Smooth muscle cell (in vitro differentiated cells): ENCODE data around the gene GGCX. TPM values are rescaled to one million over a fixed set of nuclear protein-coding genes. Genes with fewer than 3 reads are reported as not detected.

Source experiments
- DNase-seq: peaks from one replicate; lab custom pipeline; 2025; ENCODE audit not compliant: unreplicated experiment; lab: John Stamatoyannopoulos, UW
- H2AFZ ChIP-seq: fragments of 200-600 bp; sonication (generic); 2 replicates; pipeline ENCODE4 v1.6.0; 2016; ENCODE audit warnings: antibody characterized with exemption, low read depth, mild to moderate bottlenecking
- H3F3A ChIP-seq: fragments of 200-600 bp; sonication (generic); 2 replicates; pipeline ENCODE4 v1.6.0; 2017; ENCODE audit warnings: antibody characterized with exemption, low read depth
- H3K27ac ChIP-seq: fragments of 200-600 bp; sonication (generic); 2 replicates; pipeline ENCODE4 v1.5.1; 2016; ENCODE audit warnings: low read depth, mild to moderate bottlenecking
- H3K27me3 ChIP-seq: fragments of 200-600 bp; sonication (generic); 2 replicates; pipeline ENCODE4 v1.6.1; 2016; ENCODE audit warnings: low read depth, mild to moderate bottlenecking
- H3K36me3 ChIP-seq: fragments of 200-600 bp; sonication (generic); 2 replicates; pipeline ENCODE4 v1.5.1; 2016; ENCODE audit warnings: low read depth
- H3K4me1 ChIP-seq: fragments of 200-600 bp; sonication (generic); 2 replicates; pipeline ENCODE4 v1.5.1; 2016; ENCODE audit warnings: low read depth
- H3K4me2 ChIP-seq: fragments of 200-600 bp; sonication (generic); 2 replicates; pipeline ENCODE4 v1.6.0; 2016; ENCODE audit warnings: mild to moderate bottlenecking
- H3K4me3 ChIP-seq: fragments of 200-600 bp; sonication (generic); 2 replicates; pipeline ENCODE4 v1.5.1; 2016; ENCODE audit warnings: mild to moderate bottlenecking
- H3K79me2 ChIP-seq: fragments of 200-600 bp; sonication (generic); 2 replicates; pipeline ENCODE4 v1.6.0; 2016; ENCODE audit warnings: low read depth, mild to moderate bottlenecking
- H3K9ac ChIP-seq: fragments of 200-600 bp; sonication (generic); 2 replicates; pipeline ENCODE4 v1.6.0; 2016; ENCODE audit warnings: low read depth
- H3K9me3 ChIP-seq: fragments of 200-600 bp; sonication (generic); replicated peaks from 2 replicates; pipeline ENCODE4 v1.5.1; 2016; ENCODE audit warnings: low read depth
- H4K20me1 ChIP-seq: fragments of 200-600 bp; sonication (generic); 2 replicates; pipeline ENCODE4 v1.6.0; 2016; ENCODE audit warnings: low read depth
- CTCF ChIP-seq: fragments of 200-600 bp; sonication (generic); IDR thresholded peaks from 2 replicates; pipeline ENCODE4 v1.5.1; 2017; ENCODE audit warnings: borderline replicate concordance, mild to moderate bottlenecking, antibody characterized with exemption; ENCODE audit not compliant: insufficient read depth, poor library complexity, severe bottlenecking
- WGBS: methylation state at CpG from one replicate; pipeline ENCODE4 v1.1.7; 2016; ENCODE audit warnings: low lambda C conversion rate; 5-methylcytosine and 5-hydroxymethylcytosine counted together
- polyA plus RNA-seq: library from polyadenylated mRNA; unstranded; fragments of >200 nt; fragmentation: Nextera tagmentation; extraction: Ambion mirVana; gene quantifications from 2 replicates; pipeline ENCODE4 v1.2.1, GENCODE V29; 2016
- total RNA-seq: library from RNA; depleted of rRNA; stranded (reverse); fragments of >200 nt; gene quantifications from 2 replicates; pipeline ENCODE4 v1.2.3, GENCODE V29; 2014

The GGCX gene
- total and polyA plus RNA-seq, 2 experiments from 2014 or later: 44.5 to 83.2 TPM

- Histone ChIP-seq H3K4me2 (peak overlapping the region; percentile 86), H3K79me2 (peaks cover 18% of the 10 kb centered on the region), H3K27ac (no peak overlapping the region), H3K27me3 (no peaks in the 10 kb centered on the region), H2AFZ (no peak overlapping the region), H3K4me1 (peaks cover 7% of the 10 kb centered on the region), H3K4me3 (peak overlapping the region; percentile 66), H4K20me1 (peaks cover 15% of the 10 kb centered on the region), H3F3A (no peaks in the 10 kb centered on the region), H3K9me3 (no peaks in the 10 kb centered on the region), H3K9ac (peak overlapping the region; percentile 82), H3K36me3 (no peaks in the 10 kb centered on the region)
- no peak for TF ChIP-seq CTCF
- 67% methylated on average over 3 of the region's 3 CpGs for WGBS
- DNase-seq: no peak
These were observed 35.3 kb upstream of the GGCX start for GRCh38 chr2:85596486-85597143.

- H3K4me1 ChIP-seq: peaks cover 6% of the 10 kb centered on the region
- H2AFZ ChIP-seq: no peak overlapping the region
- peak overlapping the region; percentile 66 for H3K4me3 ChIP-seq
- H4K20me1 ChIP-seq: peaks cover 15% of the 10 kb centered on the region
- peak overlapping the region; percentile 75 for H3K27ac ChIP-seq
- peak overlapping the region; percentile 86 for H3K4me2 ChIP-seq
- peaks cover 18% of the 10 kb centered on the region for H3K79me2 ChIP-seq
- 5% methylated on average over 5 of the region's 10 CpGs for WGBS
- peaks cover 4% of the 10 kb centered on the region for H3F3A ChIP-seq
- no peaks in the 10 kb centered on the region for H3K27me3 ChIP-seq
- H3K9ac ChIP-seq: peak overlapping the region; percentile 82
- no peak for TF ChIP-seq CTCF
- H3K36me3 ChIP-seq: no peaks in the 10 kb centered on the region
- DNase-seq: no peak
- H3K9me3 ChIP-seq: no peaks in the 10 kb centered on the region
These were observed 34.7 kb upstream of the GGCX start for GRCh38 chr2:85596026-85596333.

- peak; percentile 68 for DNase-seq
- peaks cover 18% of the 10 kb centered on the region for H3K79me2 ChIP-seq
- H3K36me3 ChIP-seq: no peaks in the 10 kb centered on the region
These were observed 34.2 kb upstream of the GGCX start, which contains the start of gene RNF181 for GRCh38 chr2:85595301-85596025. Gene RNF181 (plus strand): TSS chr2:85595745. CDS start chr2:85595764, 19 bp downstream.

More at GRCh38 chr2:85595301-85596025, 34.2 kb upstream of the GGCX start, which contains the start of gene RNF181:
- Histone ChIP-seq H3K9ac (peak within 1 kb of the TSS; percentile 82), H3K9me3 (no peaks in the 10 kb centered on the region), H4K20me1 (peaks cover 15% of the 10 kb centered on the region), H2AFZ (peak within 1 kb of the TSS; percentile 64), H3K4me3 (peak within 1 kb of the TSS; percentile 66), H3K27me3 (no peaks in the 10 kb centered on the region), H3K4me1 (peaks cover 9% of the 10 kb centered on the region), H3K27ac (peak within 1 kb of the TSS; percentile 80), H3F3A (peaks cover 7% of the 10 kb centered on the region), H3K4me2 (peak within 1 kb of the TSS; percentile 86)
- under 1% methylated on average over 47 of the region's 47 CpGs for WGBS
- TF ChIP-seq CTCF: no peak
